GM23248 (cell line): ENCODE data around the gene CMC2. TPM values are rescaled to one million over a fixed set of nuclear protein-coding genes. Genes with fewer than 3 reads are reported as not detected.

Experiments used
- DNase-seq: peaks from one replicate; pipeline ENCODE4 v3.0.0-alpha.2; 2015
- H2AFZ ChIP-seq: fragments of 200-600 bp; sonication (generic); 2 replicates; pipeline ENCODE4 v1.6.1; 2016; ENCODE audit warnings: antibody characterized with exemption
- H3F3A ChIP-seq: fragments of 200-600 bp; sonication (generic); 2 replicates; pipeline ENCODE4 v1.6.1; 2016; ENCODE audit warnings: mild to moderate bottlenecking, antibody characterized with exemption, mixed run types; ENCODE audit not compliant: insufficient read depth
- H3K27ac ChIP-seq: fragments of 200-600 bp; sonication (generic); 2 replicates; pipeline ENCODE4 v1.5.1; 2016; ENCODE audit warnings: mild to moderate bottlenecking
- H3K27me3 ChIP-seq: fragments of 200-600 bp; sonication (generic); replicated peaks from 2 replicates; pipeline ENCODE4 v1.6.1; 2016; ENCODE audit warnings: mild to moderate bottlenecking; ENCODE audit not compliant: insufficient read depth
- H3K36me3 ChIP-seq: fragments of 200-600 bp; sonication (generic); 2 replicates; pipeline ENCODE4 v1.6.1; 2016; ENCODE audit warnings: low read depth, mild to moderate bottlenecking
- H3K4me1 ChIP-seq: fragments of 200-600 bp; sonication (generic); 2 replicates; pipeline ENCODE4 v1.6.1; 2016; ENCODE audit warnings: mild to moderate bottlenecking; ENCODE audit not compliant: insufficient read depth
- H3K4me2 ChIP-seq: fragments of 200-600 bp; sonication (generic); one replicate; pipeline ENCODE4 v1.6.1; 2016; ENCODE audit warnings: mild to moderate bottlenecking; ENCODE audit not compliant: unreplicated experiment
- H3K4me3 ChIP-seq: fragments of 200-600 bp; sonication (generic); 2 replicates; pipeline ENCODE4 v1.5.1; 2016; ENCODE audit warnings: mild to moderate bottlenecking
- H3K79me2 ChIP-seq: fragments of 200-600 bp; sonication (generic); 2 replicates; pipeline ENCODE4 v1.6.1; 2016; ENCODE audit warnings: mild to moderate bottlenecking; ENCODE audit not compliant: insufficient read depth
- H3K9ac ChIP-seq: fragments of 200-600 bp; sonication (generic); 2 replicates; pipeline ENCODE4 v1.6.1; 2016; ENCODE audit warnings: mild to moderate bottlenecking
- H3K9me2 ChIP-seq: fragments of 200-600 bp; sonication (generic); 2 replicates; pipeline ENCODE4 v1.6.1; 2016; ENCODE audit warnings: mixed run types, mild to moderate bottlenecking, moderate library complexity; ENCODE audit not compliant: insufficient read depth
- H3K9me3 ChIP-seq: fragments of 200-600 bp; sonication (generic); one replicate; pipeline ENCODE4 v1.6.1; 2017; ENCODE audit warnings: low read depth
- H4K20me1 ChIP-seq: fragments of 200-600 bp; sonication (generic); 2 replicates; pipeline ENCODE4 v1.6.0; 2016; ENCODE audit not compliant: insufficient read depth
- EZH2 ChIP-seq: fragments of 200-600 bp; sonication (generic); IDR thresholded peaks from 2 replicates; pipeline ENCODE4 v1.6.1; 2018; ENCODE audit warnings: antibody characterized with exemption, mild to moderate bottlenecking; ENCODE audit not compliant: insufficient read depth, poor library complexity, severe bottlenecking
- EZH2phosphoT487 ChIP-seq: fragments of 200-600 bp; sonication (generic); IDR thresholded peaks from 2 replicates; pipeline ENCODE4 v1.6.1; 2018; ENCODE audit warnings: antibody characterized with exemption, moderate library complexity, mild to moderate bottlenecking, low read depth; ENCODE audit not compliant: insufficient read depth
- WGBS, 2 experiments: methylation state at CpG; one replicate each; pipeline ENCODE4 v1.1.6; 2015 to 2017; ENCODE audit warnings: low lambda C conversion rate in 2 of 2, low coverage in 1 of 2; ENCODE audit errors: missing lambda C conversion rate in 2 of 2; 5-methylcytosine and 5-hydroxymethylcytosine counted together
- in situ Hi-C: fragments of 300-500 bp; cut with MboI; formaldehyde crosslinking; loops from 2 replicates; pipeline ENCODE4 v1.15.0; 2020
- polyA plus RNA-seq: library from polyadenylated mRNA; unstranded; fragments of >200 nt; fragmentation: Nextera tagmentation; extraction: Ambion mirVana; gene quantifications from 2 replicates; pipeline ENCODE4 v1.2.1, GENCODE V29; 2016
- total RNA-seq: library from RNA; depleted of rRNA; stranded (reverse); fragments of >200 nt; shearing (Covaris generic); gene quantifications from 2 replicates; pipeline ENCODE4 v1.2.3, GENCODE V29; 2014

CMC2 gene
- total and polyA plus RNA-seq, 2 experiments from 2014 or later: 49.4 to 117 TPM

- no peaks in the 10 kb centered on the region for H3K27me3 ChIP-seq
- no peak overlapping the region for H2AFZ ChIP-seq
- TF ChIP-seq EZH2: no peak
- no peak for TF ChIP-seq EZH2phosphoT487
- H3K9me2 ChIP-seq: no peaks in the 10 kb centered on the region
- H3F3A ChIP-seq: peaks cover 34% of the 10 kb centered on the region
- H3K9me3 ChIP-seq: no peaks in the 10 kb centered on the region
- no peaks in the 10 kb centered on the region for H4K20me1 ChIP-seq
- in situ Hi-C loops: no loop called here
- H3K9ac ChIP-seq: no peak overlapping the region
- H3K36me3 ChIP-seq: no peaks in the 10 kb centered on the region
- peak overlapping the region; percentile 82 for H3K27ac ChIP-seq
- peaks cover 39% of the 10 kb centered on the region for H3K4me1 ChIP-seq
- no peak overlapping the region for H3K4me3 ChIP-seq
- 65 to 66% methylated on average over 6 of the region's 6 CpGs for WGBS, 2 experiments
- peaks cover 91% of the 10 kb centered on the region for H3K79me2 ChIP-seq
- no peak overlapping the region for H3K4me2 ChIP-seq
- DNase-seq: no peak
Measured at GRCh38 chr16:80991792-80992430, 14.8 kb downstream of the CMC2 start.

GRCh38 chr16:80990978-80991377 lies 15.7 kb downstream of the CMC2 start:
- 90 to 93% methylated on average over 2 of the region's 2 CpGs for WGBS, 2 experiments
- Histone ChIP-seq H3K9ac (no peak overlapping the region), H3K36me3 (no peaks in the 10 kb centered on the region), H3K27me3 (no peaks in the 10 kb centered on the region), H3F3A (peaks cover 34% of the 10 kb centered on the region), H4K20me1 (no peaks in the 10 kb centered on the region), H3K27ac (no peak overlapping the region), H3K79me2 (peaks cover 91% of the 10 kb centered on the region), H3K4me1 (peaks cover 34% of the 10 kb centered on the region), H3K4me3 (no peak overlapping the region), H3K9me3 (no peaks in the 10 kb centered on the region), H2AFZ (no peak overlapping the region), H3K4me2 (no peak overlapping the region), H3K9me2 (no peaks in the 10 kb centered on the region)
- DNase-seq: no peak
- in situ Hi-C loops: no loop called here
- TF ChIP-seq EZH2phosphoT487 (no peak), EZH2 (no peak)

- H3K9ac ChIP-seq: no peak overlapping the region
- H3K27me3 ChIP-seq: no peaks in the 10 kb centered on the region
- WGBS, 2 experiments: 99 to 100% methylated on average over 3 of the region's 3 CpGs
- no peak for TF ChIP-seq EZH2
- no peak for TF ChIP-seq EZH2phosphoT487
- no peak overlapping the region for H3K4me2 ChIP-seq
- no peaks in the 10 kb centered on the region for H3K9me2 ChIP-seq
- in situ Hi-C loops: no loop called here
- no peak overlapping the region for H3K27ac ChIP-seq
- H2AFZ ChIP-seq: no peak overlapping the region
- no peaks in the 10 kb centered on the region for H3K9me3 ChIP-seq
- no peak for DNase-seq
- peaks cover 91% of the 10 kb centered on the region for H3K79me2 ChIP-seq
- H3F3A ChIP-seq: peaks cover 34% of the 10 kb centered on the region
- H4K20me1 ChIP-seq: no peaks in the 10 kb centered on the region
- H3K4me3 ChIP-seq: no peak overlapping the region
- no peaks in the 10 kb centered on the region for H3K36me3 ChIP-seq
- H3K4me1 ChIP-seq: peaks cover 34% of the 10 kb centered on the region
Measured at GRCh38 chr16:80990577-80990976, 16.1 kb downstream of the CMC2 start.

- Histone ChIP-seq H3K9ac (no peak overlapping the region), H3K79me2 (peaks cover 91% of the 10 kb centered on the region), H3K4me2 (no peak overlapping the region), H3F3A (peaks cover 34% of the 10 kb centered on the region), H3K9me2 (no peaks in the 10 kb centered on the region), H4K20me1 (no peaks in the 10 kb centered on the region), H3K4me3 (no peak overlapping the region), H2AFZ (no peak overlapping the region), H3K27me3 (no peaks in the 10 kb centered on the region), H3K9me3 (no peaks in the 10 kb centered on the region), H3K27ac (no peak overlapping the region), H3K4me1 (peaks cover 34% of the 10 kb centered on the region), H3K36me3 (no peaks in the 10 kb centered on the region)
- in situ Hi-C loops: no loop called here
- WGBS, 2 experiments: 46 to 47% methylated on average over 2 of the region's 2 CpGs
- DNase-seq: peak; percentile 20
- TF ChIP-seq EZH2phosphoT487: no peak
- no peak for TF ChIP-seq EZH2
Measured at GRCh38 chr16:80989801-80990200, 16.9 kb downstream of the CMC2 start.

- Histone ChIP-seq H3K36me3 (no peaks in the 10 kb centered on the region), H3K9ac (no peak overlapping the region), H4K20me1 (no peaks in the 10 kb centered on the region), H3K79me2 (peaks cover 91% of the 10 kb centered on the region), H3K4me3 (no peak overlapping the region), H3K27me3 (no peaks in the 10 kb centered on the region), H3K9me2 (no peaks in the 10 kb centered on the region), H2AFZ (no peak overlapping the region), H3K27ac (no peak overlapping the region), H3F3A (peaks cover 24% of the 10 kb centered on the region), H3K4me2 (no peak overlapping the region), H3K9me3 (no peaks in the 10 kb centered on the region), H3K4me1 (peaks cover 24% of the 10 kb centered on the region)
- DNase-seq: no peak
- WGBS, 2 experiments: 75 to 80% methylated on average over 7 of the region's 7 CpGs
- no peak for TF ChIP-seq EZH2phosphoT487
- TF ChIP-seq EZH2: no peak
- in situ Hi-C loops: no loop called here
Measured at GRCh38 chr16:80988756-80989155, 17.9 kb downstream of the CMC2 start.
